Neuronal stem cell (in vitro differentiated cells): Measurements from ENCODE around the gene HAPLN3.

Experiments used
- DNase-seq: peaks from one replicate; pipeline ENCODE4 v3.0.0-alpha.2; 2013; ENCODE audit warnings: low spot score
- H2AFZ ChIP-seq: one replicate; pipeline ENCODE4 v1.6.1; 2013; ENCODE audit warnings: mild to moderate bottlenecking, low read length, inconsistent platforms
- H2AK5ac ChIP-seq: 2 replicates; pipeline ENCODE4 v1.6.1; 2013; ENCODE audit warnings: low read depth, mild to moderate bottlenecking, inconsistent platforms, low read length, moderate library complexity, mixed read lengths
- H2BK120ac ChIP-seq: 2 replicates; pipeline ENCODE4 v1.6.1; 2013; ENCODE audit warnings: low read depth, mild to moderate bottlenecking, inconsistent platforms, low read length, moderate library complexity, mixed read lengths
- H2BK12ac ChIP-seq: one replicate; pipeline ENCODE4 v1.6.1; 2013; ENCODE audit warnings: low read length, inconsistent platforms
- H2BK15ac ChIP-seq: 2 replicates; pipeline ENCODE4 v1.6.1; 2013; ENCODE audit warnings: mild to moderate bottlenecking, low read length, inconsistent platforms, mixed read lengths
- H2BK5ac ChIP-seq: one replicate; pipeline ENCODE4 v1.6.1; 2013; ENCODE audit warnings: inconsistent platforms, mild to moderate bottlenecking, low read length, moderate library complexity
- H3K14ac ChIP-seq: one replicate; pipeline ENCODE4 v1.6.1; 2013; ENCODE audit warnings: low read length, inconsistent platforms
- H3K18ac ChIP-seq: 2 replicates; pipeline ENCODE4 v1.6.1; 2013; ENCODE audit warnings: low read length, inconsistent platforms
- H3K23ac ChIP-seq: 2 replicates; pipeline ENCODE4 v1.6.1; 2013; ENCODE audit warnings: low read depth, mild to moderate bottlenecking, mixed read lengths, low read length, inconsistent platforms; ENCODE audit not compliant: poor library complexity
- H3K27ac ChIP-seq: replicated peaks from 3 replicates; pipeline ENCODE4 v1.5.1; 2013; ENCODE audit warnings: low read length, inconsistent platforms
- H3K27me3 ChIP-seq, 3 experiments: 2 replicates each; pipeline ENCODE4 v1.6.1; 2013; ENCODE audit warnings: low read length in 3 of 3, mild to moderate bottlenecking in 2 of 3, inconsistent platforms in 1 of 3, low read depth in 1 of 3, mixed read lengths in 1 of 3, moderate library complexity in 1 of 3; ENCODE audit not compliant: control insufficient read depth in 3 of 3, insufficient read depth in 3 of 3
- H3K36me3 ChIP-seq, 2 donors: replicated peaks in 1 of 2; 2 replicates each; pipeline ENCODE4 v1.6.1; 2013; ENCODE audit warnings: low read length in 2 of 2; ENCODE audit not compliant: control insufficient read depth in 2 of 2, insufficient read depth in 2 of 2
- H3K4ac ChIP-seq: 2 replicates; pipeline ENCODE4 v1.6.1; 2013; ENCODE audit warnings: inconsistent platforms, mild to moderate bottlenecking, low read length, moderate library complexity
- H3K4me1 ChIP-seq, 2 donors: 1 replicate in 1 of 2; 2 replicates in 1 of 2; pipeline ENCODE4 v1.6.1; 2013; ENCODE audit warnings: low read length in 2 of 2, low read depth in 1 of 2; ENCODE audit not compliant: control insufficient read depth in 2 of 2, insufficient read depth in 1 of 2
- H3K4me2 ChIP-seq: one replicate; pipeline ENCODE4 v1.6.1; 2013; ENCODE audit warnings: mild to moderate bottlenecking, low read length, inconsistent platforms; ENCODE audit not compliant: insufficient read depth, poor library complexity, severe bottlenecking
- H3K4me3 ChIP-seq, 2 donors: 2 replicates each; pipeline ENCODE4 v1.5.1; 2013; ENCODE audit warnings: low read length in 2 of 2, mild to moderate bottlenecking in 2 of 2, inconsistent platforms in 1 of 2, moderate library complexity in 1 of 2
- H3K79me1 ChIP-seq: one replicate; pipeline ENCODE4 v1.6.1; 2013; ENCODE audit warnings: low read depth, mild to moderate bottlenecking, inconsistent platforms, low read length, moderate library complexity
- H3K9ac ChIP-seq: one replicate; pipeline ENCODE4 v1.6.1; 2013; ENCODE audit warnings: mild to moderate bottlenecking, low read depth, low read length, inconsistent platforms; ENCODE audit not compliant: poor library complexity
- H3K9me3 ChIP-seq, 2 donors: replicated peaks in 1 of 2; 2 replicates each; pipeline versions ENCODE3 to v1.6.1; 2013; ENCODE audit warnings: low read length in 2 of 2, mild to moderate bottlenecking in 2 of 2, inconsistent platforms in 1 of 2, low read depth in 1 of 2, mixed read lengths in 1 of 2, moderate library complexity in 1 of 2; ENCODE audit not compliant: control insufficient read depth in 2 of 2, insufficient read depth in 1 of 2
- H4K8ac ChIP-seq: one replicate; pipeline ENCODE4 v1.6.1; 2013; ENCODE audit warnings: low read depth, mild to moderate bottlenecking, inconsistent platforms, low read length, moderate library complexity
- H4K91ac ChIP-seq: one replicate; pipeline ENCODE4 v1.6.1; 2013; ENCODE audit warnings: low read length, low read depth, mild to moderate bottlenecking, inconsistent platforms; ENCODE audit not compliant: poor library complexity
- WGBS, 2 donors: extraction: QIAGEN DNeasy Blood & Tissue Kit; methylation state at CpG; one replicate each; pipeline ENCODE4 v1.1.7; 2013; ENCODE audit warnings: missing lambda C conversion rate in 2 of 2, mixed read lengths in 1 of 2; ENCODE audit not compliant: insufficient read length in 2 of 2, insufficient replicate concordance in 1 of 2; ENCODE audit errors: extremely low coverage in 2 of 2; 5-methylcytosine and 5-hydroxymethylcytosine counted together

The HAPLN3 gene

DNA sequence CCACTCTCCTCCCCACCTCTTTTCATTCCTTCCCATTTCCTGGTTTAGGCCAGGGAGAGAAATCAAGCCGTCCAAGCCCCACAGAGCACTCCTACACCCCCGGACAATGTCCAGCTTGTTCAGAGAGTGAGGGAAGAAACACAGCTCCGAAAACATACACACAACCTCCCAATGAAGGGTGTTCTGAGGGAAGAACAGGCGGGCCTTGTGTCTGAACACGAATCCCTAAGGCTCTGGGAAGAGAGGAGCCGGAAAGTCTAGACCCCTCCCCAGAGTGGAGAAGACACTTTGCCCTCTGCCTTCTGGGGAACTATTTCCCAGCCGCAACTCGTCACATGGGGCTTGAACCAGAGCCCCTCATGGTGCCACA lies 61.6 kb downstream of the HAPLN3 start:
- Histone ChIP-seq H3K4me3 (no peak overlapping the region), H4K8ac (no peak overlapping the region), H3K4me2 (no peak overlapping the region), H4K91ac (no peak overlapping the region), H3K14ac (no peak overlapping the region), H3K27me3 (peaks cover 0 to 14% (median 0%) of the 10 kb centered on the region in 3 experiments), H3K36me3 (no peaks in the 10 kb centered on the region), H3K27ac (no peak overlapping the region), H3K4me1 (no peaks in the 10 kb centered on the region), H3K18ac (no peak overlapping the region), H2AK5ac (no peak overlapping the region), H2BK12ac (no peak overlapping the region), H2BK120ac (no peak overlapping the region), H3K23ac (no peak overlapping the region), H3K4ac (no peak overlapping the region), H3K9me3 (no peaks in the 10 kb centered on the region), H2AFZ (no peak overlapping the region), H3K9ac (no peak overlapping the region), H2BK15ac (no peak overlapping the region), H2BK5ac (no peak overlapping the region), H3K79me1 (no peaks in the 10 kb centered on the region)
- DNase-seq, result no peak
- no CpG with 5 or more reads among the region's 8 CpGs for WGBS, 2 donors

DNA sequence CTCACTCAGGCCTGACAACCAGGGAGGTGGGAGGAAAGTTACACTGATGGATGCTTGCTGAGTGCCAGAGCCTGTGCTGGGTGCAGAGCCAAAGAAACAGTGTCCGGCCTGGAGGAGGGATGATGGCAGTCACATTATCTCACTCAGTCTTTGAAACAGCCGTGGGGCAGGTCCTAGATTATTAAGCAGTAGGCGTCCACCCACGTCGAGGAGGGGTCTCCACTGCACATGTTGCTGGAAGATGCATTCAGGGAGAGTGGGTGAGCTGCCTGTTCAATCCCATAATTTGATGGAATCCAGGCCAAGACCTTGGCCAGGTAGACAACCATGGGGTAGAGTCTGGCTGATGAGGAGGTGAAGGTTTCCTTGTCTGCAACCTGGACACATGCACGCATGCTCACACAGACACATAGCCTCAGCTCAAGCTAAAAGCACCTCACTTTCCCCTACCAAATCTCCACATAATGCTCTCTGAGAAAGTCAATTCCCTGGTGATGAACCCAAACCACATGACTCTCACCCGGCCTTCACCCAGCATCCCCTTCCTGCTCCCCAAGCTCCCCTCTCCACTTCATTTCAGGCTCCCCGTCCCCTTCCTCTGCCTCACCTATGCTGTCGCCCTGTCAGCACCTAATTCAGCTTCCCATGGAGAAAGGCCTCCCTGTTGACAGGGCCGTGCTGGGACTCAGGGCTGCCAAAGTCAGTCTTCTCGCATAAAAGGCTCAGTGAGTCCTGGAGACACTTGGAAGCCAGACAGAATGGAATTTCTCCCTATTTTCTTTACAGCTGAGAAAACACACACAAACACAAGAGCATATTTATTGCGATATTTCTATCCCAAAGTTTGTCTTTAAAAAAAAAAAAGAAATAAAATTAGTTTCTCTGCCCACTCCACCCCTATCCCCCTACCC lies 62.3 kb downstream of the HAPLN3 start:
- no peak overlapping the region for H2BK12ac ChIP-seq
- H3K18ac ChIP-seq, result no peak overlapping the region
- no peak overlapping the region for H3K4me2 ChIP-seq
- peaks cover 0 to 2% of the 10 kb centered on the region in 2 donors for H3K4me1 ChIP-seq
- no peaks in the 10 kb centered on the region for H3K36me3 ChIP-seq
- peaks cover 0 to 14% (median 0%) of the 10 kb centered on the region in 3 experiments for H3K27me3 ChIP-seq
- no peak overlapping the region for H3K9ac ChIP-seq
- whole genome bisulfite sequencing, 2 donors, result no CpG with 5 or more reads among the region's 12 CpGs
- H2BK15ac ChIP-seq, result no peak overlapping the region
- H2BK120ac ChIP-seq, result no peak overlapping the region
- no peak overlapping the region for H4K8ac ChIP-seq
- no peak for DNase-seq
- no peak overlapping the region for H3K4me3 ChIP-seq
- no peak overlapping the region for H3K4ac ChIP-seq
- no peak overlapping the region for H2BK5ac ChIP-seq
- H3K9me3 ChIP-seq, result no peaks in the 10 kb centered on the region
- H3K79me1 ChIP-seq, result no peaks in the 10 kb centered on the region
- no peak overlapping the region for H4K91ac ChIP-seq
- H3K23ac ChIP-seq, result no peak overlapping the region
- H3K27ac ChIP-seq, result no peak overlapping the region
- no peak overlapping the region for H2AK5ac ChIP-seq
- H2AFZ ChIP-seq, result no peak overlapping the region
- no peak overlapping the region for H3K14ac ChIP-seq

DNA sequence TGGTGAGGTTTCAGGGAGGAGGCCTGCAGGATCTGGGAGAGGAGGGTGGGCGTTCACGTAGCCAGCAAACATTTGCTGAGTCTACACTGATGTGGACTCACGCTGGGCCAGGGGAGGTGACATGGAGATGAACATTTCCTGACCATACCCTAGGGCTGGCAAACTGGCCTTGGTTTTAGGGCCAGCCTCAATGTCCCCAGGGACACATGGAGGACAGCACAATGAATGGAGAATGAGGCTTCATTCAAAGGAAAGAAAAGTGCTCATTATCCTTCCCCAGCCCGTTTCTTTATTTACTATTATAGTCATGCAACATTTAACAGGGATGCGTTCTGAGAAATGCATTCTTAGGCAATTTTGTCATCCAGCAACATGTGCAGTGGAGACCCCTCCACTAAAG lies 65.3 kb downstream of the HAPLN3 start:
- DNase-seq, result no peak
- WGBS, 2 donors, result no CpG with 5 or more reads among the region's 5 CpGs

DNA sequence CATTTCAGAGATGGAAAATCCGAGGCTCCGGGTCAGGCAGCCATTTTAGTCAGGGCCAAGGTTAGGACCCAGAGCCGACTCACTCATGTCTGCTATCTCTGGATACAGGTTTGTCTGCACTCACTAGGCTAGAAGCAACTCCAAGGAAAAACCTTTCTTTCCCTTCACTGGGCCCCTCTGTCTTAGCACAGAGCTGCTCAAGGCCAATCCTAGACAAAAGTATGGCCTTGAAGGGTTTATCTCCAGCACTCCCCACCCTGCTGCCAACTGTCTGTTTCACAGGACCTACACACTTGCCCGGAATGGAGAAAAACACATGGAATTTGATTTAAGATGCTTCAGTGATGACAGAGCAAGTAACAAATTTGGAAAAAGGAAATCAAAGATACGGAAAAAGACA lies 66.6 kb downstream of the HAPLN3 start:
- Histone ChIP-seq H4K91ac (no peak overlapping the region), H3K79me1 (no peaks in the 10 kb centered on the region), H3K14ac (no peak overlapping the region), H3K9ac (no peak overlapping the region), H3K18ac (no peak overlapping the region), H2BK12ac (no peak overlapping the region), H3K23ac (no peak overlapping the region), H2BK15ac (no peak overlapping the region), H2AK5ac (no peak overlapping the region), H3K27ac (no peak overlapping the region), H3K9me3 (no peaks in the 10 kb centered on the region), H3K4ac (no peak overlapping the region), H2AFZ (no peak overlapping the region), H2BK120ac (no peak overlapping the region), H3K4me2 (no peak overlapping the region), H3K36me3 (no peaks in the 10 kb centered on the region), H3K4me3 (no peak overlapping the region), H2BK5ac (no peak overlapping the region), H3K4me1 (peaks cover 0 to 2% of the 10 kb centered on the region in 2 donors), H4K8ac (no peak overlapping the region), H3K27me3 (peaks cover 0 to 5% (median 0%) of the 10 kb centered on the region in 3 experiments)
- DNase-seq, result no peak
- WGBS, 2 donors, result no CpG with 5 or more reads among the region's 5 CpGs

More for the DNA sequence above, 65.3 kb downstream of the HAPLN3 start:
- H2AFZ ChIP-seq, result no peak overlapping the region
- no peaks in the 10 kb centered on the region for H3K79me1 ChIP-seq
- no peak overlapping the region for H3K9ac ChIP-seq
- H2BK12ac ChIP-seq, result no peak overlapping the region
- no peaks in the 10 kb centered on the region for H3K36me3 ChIP-seq
- no peak overlapping the region for H2BK120ac ChIP-seq
- no peak overlapping the region for H3K4me2 ChIP-seq
- H4K8ac ChIP-seq, result no peak overlapping the region
- no peaks in the 10 kb centered on the region for H3K9me3 ChIP-seq
- H3K23ac ChIP-seq, result no peak overlapping the region
- H2BK5ac ChIP-seq, result no peak overlapping the region
- peaks cover 0 to 2% of the 10 kb centered on the region in 2 donors for H3K4me1 ChIP-seq
- no peak overlapping the region for H3K4ac ChIP-seq
- H3K27me3 ChIP-seq, result peaks cover 0 to 10% (median 0%) of the 10 kb centered on the region in 3 experiments
- H3K27ac ChIP-seq, result no peak overlapping the region
- H2BK15ac ChIP-seq, result no peak overlapping the region
- H3K18ac ChIP-seq, result no peak overlapping the region
- H3K14ac ChIP-seq, result no peak overlapping the region
- H4K91ac ChIP-seq, result no peak overlapping the region
- no peak overlapping the region for H2AK5ac ChIP-seq
- H3K4me3 ChIP-seq, result no peak overlapping the region
